GM13977 (cell line): Measurements from ENCODE around the gene HDAC10.

ENCODE experiments used
- DNase-seq: peaks from one replicate; pipeline ENCODE4 v3.0.0; 2012; ENCODE audit warnings: low spot score
- CTCF ChIP-seq: IDR thresholded peaks from 2 replicates; pipeline ENCODE4 v1.5.1; 2012; ENCODE audit warnings: mild to moderate bottlenecking, control low read depth; ENCODE audit not compliant: insufficient read depth; ENCODE audit errors: extremely low read depth, missing control alignments
- in situ Hi-C: fragments of 300-500 bp; cut with MboI; formaldehyde crosslinking; loops from one replicate; pipeline ENCODE4 v1.12.0; 2022; ENCODE audit warnings: low sequenced_read_pairs, low pct_unique_long_range_greater_than_20kb, mixed read lengths, inconsistent platforms; ENCODE audit not compliant: unreplicated experiment

Gene HDAC10

GRCh38 chr22:50250249-50250554 is 863 bp downstream of the HDAC10 start:
- no peak for TF ChIP-seq CTCF
- no peak for DNase-seq
- in situ Hi-C loops: loop anchor here (10.0 kb wide), 1 partner anchor 245 kb away; no protein-coding TSS in a partner anchor

- no peak for TF ChIP-seq CTCF
- in situ Hi-C loops: loop anchor here (10.0 kb wide), 1 partner anchor 245 kb away; no protein-coding TSS in a partner anchor
- no peak for DNase-seq
These were observed 1.5 kb downstream of the HDAC10 start for GRCh38 chr22:50249341-50250248.

- in situ Hi-C loops: no loop called here
- no peak for DNase-seq
- TF ChIP-seq CTCF: no peak
These were observed 2.6 kb downstream of the HDAC10 start for GRCh38 chr22:50248196-50249081.

GRCh38 chr22:50247748-50248147 is 3.3 kb downstream of the HDAC10 start:
- no peak for TF ChIP-seq CTCF
- DNase-seq: no peak
- in situ Hi-C loops: no loop called here

GRCh38 chr22:50246242-50247175 is 4.6 kb downstream of the HDAC10 start:
- no peak for DNase-seq
- in situ Hi-C loops: no loop called here

More at GRCh38 chr22:50246242-50247175, 4.6 kb downstream of the HDAC10 start:
- no peak for TF ChIP-seq CTCF
